NCI-H2171 treated with DMSO at 0.1 percent for 48 hours (cell line): ENCODE results near the gene DGKG.

Experiments used
- DNase-seq: peaks from one replicate; lab custom pipeline; 2025; lab: John Stamatoyannopoulos, UW

DGKG gene

DNA sequence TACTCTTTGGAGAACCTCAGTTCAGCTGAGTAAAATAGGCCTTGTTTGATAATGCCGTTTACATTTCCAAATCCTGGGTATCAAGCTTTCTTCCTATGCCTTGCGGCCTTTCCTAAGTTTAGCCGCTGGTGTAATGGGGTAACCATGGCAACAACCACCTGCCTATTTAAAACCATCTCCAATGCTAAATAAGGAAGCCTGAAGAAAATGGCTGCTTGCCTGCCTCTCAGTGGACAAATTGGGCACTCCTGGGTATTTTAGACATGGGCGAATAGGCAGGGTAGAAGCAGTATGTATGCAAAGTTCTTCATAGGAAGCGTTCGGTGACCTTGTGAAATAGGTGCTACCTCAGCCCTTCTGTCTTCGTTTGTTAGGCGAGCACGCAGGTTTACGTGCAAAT, 122.7 kb downstream of the DGKG start:
- no peak for DNase-seq

DNA sequence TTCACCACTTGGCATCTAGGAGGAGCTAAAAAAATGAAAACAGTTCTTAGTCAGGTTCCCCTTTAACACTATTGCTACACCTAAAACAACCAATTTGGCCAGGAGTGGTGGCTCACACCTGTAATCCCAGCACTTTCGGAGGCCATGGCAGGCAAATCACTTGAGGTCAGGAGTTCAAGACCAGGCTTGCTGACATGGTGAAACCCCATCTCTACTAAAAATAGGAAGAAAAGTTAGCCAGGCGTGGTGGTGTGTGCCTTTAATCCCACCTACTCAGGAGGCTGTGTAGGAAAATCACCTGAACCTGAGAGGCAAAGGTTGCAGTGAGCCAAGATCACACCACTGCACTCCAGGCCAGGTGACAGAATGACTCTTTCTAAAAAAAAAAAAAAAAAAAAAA, 124.1 kb downstream of the DGKG start:
- DNase-seq, result no peak

DNA sequence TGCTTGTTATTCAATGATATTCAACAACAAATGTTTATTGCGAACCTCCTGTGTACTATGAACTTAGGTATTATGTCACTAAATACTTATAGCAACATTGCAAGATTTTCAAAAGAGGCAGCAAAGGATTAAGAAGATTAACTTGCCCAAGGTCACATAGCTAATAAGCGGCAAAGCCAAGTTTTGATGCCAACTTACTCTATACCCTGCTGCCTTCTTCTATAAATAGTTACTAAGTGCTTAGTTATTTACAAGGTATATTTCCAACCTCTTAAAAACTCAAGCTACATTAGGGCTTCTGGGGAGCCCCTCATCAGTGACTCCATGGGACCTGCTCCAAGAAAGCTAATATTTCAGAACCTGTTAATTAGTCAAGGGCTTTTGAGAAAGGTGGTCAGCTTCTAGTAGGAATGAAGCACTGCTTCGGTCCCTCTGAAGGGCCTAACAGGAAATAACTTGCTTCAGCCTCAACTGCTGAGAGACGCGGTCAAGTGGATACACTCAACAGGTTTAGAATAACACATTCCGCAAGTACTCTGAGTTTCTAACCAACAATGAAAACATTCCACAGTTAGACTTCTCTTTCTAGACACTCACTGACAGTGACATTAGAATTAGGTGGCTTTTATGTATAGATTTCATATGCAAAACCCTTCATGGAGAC, 125.5 kb downstream of the DGKG start:
- no peak for DNase-seq

DNA sequence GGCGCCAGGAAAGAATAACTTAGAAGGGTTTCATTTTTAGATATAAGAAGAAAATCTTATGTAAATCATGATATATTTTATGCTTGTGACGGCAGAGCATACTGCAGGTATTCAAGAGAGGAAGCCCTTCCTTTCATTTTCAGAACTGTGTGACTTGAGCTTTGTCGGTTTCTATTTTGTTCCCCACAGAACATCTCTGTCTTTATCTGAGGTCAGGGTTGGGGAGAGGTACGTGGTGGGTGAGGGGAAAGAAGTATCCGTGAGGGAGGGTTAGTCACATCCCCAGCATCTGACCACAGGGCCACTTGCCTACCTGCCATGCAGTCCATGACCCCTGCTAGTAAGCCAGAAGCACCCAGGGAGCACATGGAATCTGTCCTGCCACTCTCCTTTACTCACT, 126.5 kb downstream of the DGKG start:
- no peak for DNase-seq

DNA sequence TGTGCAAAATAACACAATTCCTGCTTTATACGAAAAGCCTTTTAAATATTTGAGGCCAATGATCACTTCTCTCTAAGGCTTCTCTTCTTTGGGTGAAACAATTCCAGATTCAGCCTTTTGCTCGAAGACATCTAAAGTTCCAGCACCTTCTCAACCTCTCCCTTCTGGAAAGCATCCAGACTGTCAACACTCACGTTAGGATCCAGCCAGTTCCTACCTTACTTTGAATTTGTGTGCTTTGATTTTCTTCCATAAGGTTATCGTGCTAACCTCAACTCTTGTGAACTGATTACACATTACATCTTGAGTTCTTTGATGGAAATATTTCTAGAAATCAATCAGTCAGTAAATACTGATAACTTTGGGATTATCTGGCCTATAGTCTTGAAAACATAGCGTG, 127.9 kb downstream of the DGKG start:
- no peak for DNase-seq

DNA sequence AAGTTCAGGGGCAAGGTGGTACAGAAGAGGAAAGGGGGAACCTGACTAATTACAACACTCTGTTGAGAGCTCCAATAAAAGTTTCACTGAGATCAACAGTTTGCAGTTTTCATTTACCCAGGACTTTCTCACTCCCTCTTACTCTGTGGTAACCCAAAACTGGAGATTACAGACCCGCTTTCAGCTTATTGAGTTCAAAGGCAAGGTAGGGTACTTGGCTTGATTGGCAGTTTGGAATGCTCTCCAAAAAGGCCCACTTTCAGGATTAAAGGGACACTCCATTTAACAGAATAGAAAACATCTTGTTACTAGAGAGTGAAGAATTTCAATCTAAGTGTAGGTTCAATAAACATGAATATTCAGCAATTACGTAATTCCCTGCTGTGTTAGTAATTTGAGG, 135.6 kb downstream of the DGKG start:
- DNase-seq, result no peak

DNA sequence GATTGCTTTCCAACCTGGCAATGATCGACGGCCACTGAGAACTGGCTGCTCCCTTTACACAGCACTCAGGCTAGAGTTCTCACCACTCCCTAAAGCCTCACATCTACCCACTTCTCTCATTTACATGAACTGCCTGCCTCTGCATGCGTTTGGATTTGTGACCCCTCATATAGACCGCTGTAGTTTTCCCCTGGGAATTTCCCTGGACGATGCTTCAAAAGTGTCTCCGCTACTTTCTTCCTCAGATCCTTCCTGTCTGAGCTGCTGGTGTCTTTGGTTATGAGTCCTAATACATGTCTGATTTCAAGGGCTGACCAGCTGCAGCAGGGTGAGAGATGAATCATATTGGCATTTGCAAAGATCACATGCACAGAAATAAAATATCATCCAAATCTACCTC, 136.4 kb downstream of the DGKG start:
- DNase-seq, result no peak

DNA sequence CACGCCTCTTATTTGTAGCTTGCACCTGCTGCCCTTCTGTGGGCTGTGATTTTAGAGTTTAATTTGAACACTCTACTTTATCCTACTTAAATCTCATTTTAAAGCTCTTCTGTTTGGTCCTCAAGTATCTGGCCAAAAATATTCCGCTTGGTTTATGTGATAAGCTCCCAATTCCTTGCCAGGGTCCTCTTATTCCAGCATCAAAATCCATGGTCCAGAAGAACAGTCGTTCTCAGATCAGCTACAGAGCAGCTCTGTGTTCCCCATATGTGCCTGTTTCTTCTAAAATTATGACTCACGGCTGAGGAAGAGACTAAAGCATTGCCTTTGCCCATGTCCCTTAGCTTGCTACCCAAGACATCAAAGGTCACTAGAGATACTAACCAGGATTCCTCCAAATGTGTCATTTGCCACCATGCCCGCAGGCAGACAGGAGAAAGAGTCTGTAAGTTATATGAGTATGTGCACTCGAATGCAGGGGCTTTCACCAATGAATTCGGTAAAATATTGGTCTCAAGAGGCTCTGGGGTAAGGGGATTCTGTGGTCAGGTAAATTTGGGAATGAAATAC, 137.9 kb downstream of the DGKG start:
- DNase-seq, result no peak

DNA sequence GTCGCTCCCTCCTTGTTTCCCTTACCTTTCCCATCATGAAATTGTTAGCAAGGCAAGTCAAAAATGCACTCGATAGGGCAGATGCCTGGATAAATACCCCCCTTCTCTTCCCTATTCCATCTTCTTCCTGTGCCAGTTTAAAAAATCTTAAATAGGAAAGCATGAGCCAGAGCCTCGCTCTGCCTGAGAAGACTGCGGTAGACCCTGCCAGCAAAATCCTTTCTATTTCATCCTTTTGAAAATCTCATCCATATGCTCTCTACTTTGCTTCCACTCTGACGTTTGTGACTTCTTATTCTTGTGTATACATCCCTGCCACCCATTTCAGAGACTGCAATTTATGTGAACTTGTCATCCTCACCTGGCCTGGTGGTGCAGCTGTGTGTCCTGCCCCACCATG, 138.6 kb downstream of the DGKG start:
- no peak for DNase-seq

DNA sequence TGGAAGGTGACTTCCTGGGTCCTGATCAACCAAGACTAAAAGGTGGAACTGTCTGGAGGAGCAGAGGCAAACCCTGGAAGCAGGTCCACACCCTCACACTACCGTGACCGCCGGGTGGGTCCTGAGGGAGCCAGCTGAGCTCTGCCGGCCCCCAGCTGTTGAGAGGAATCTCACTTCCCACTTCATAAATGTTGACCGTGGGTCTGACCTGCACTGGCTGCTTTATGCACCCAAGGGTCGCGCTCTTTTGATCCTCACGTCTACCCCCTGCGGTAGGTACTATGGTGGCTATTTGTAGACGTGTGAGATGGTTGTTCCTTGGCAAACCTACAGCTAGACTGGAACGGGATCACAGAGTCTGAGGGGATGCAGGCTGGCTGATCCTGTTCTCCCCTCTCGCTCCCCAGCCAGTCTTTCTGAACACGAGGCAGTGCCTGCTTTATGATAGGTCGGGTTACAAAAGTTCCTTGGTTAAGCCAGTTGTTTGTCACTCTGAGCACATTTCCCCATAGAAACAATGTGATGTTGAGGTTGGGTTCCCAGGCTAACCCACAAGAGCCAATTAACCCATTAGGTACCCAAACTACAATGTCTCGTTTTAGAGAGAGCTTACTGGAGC, 140.2 kb downstream of the DGKG start:
- DNase-seq, result no peak

DNA sequence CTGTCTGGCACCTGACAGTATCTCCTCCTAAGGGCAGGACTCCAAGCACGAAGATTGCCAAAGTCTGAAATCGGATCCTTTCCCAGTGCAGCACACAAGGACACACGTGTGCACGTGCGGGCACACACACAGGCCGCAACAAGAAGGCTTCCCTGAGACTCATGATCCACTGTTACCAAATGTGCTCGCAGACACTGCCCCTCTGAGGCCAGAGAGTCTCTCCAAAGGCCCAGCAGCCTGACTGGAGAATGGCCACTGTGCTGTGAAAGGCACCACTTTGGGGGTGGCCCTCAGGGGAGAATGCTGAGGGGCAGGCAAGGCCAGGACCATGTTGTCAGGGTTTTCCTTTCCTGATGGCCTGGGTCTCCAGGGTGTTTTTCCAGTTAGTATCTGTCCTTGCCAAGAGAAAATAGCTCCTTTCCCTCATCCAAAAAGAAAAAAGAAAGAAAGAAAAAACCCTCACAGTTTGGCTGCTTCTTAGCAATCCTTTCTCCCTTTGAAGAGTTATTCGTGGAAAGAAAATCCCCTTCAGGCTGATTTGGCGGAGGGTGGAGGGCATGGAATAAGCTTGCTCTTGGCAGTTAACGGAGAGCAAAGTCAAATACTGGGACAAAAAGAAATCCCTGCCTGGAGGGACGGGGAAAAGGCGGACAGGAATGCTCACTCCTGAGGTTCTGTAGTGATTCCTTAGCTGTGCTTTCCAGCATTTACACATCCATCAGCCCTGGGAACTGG, 141.0 kb downstream of the DGKG start:
- no peak for DNase-seq

DNA sequence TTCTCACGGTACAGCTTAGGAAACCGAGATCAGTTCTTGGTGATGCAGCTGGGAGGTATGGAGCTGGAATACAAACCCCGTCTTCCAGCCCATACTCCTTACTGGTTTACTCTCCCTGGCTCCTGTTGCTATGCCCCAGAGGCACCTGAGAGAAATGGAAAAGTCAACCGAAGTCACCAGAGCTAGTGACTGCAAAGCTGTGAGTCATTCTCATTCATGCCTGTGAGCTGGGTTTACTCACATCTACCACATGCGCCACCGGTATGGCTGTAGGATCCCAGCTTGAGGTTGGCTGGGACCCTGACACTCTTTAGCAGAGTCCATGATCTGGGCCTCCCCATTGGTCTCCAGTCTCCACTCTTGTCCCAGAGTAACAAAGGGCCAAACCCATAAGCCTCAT, 141.7 kb downstream of the DGKG start:
- no peak for DNase-seq

DNA sequence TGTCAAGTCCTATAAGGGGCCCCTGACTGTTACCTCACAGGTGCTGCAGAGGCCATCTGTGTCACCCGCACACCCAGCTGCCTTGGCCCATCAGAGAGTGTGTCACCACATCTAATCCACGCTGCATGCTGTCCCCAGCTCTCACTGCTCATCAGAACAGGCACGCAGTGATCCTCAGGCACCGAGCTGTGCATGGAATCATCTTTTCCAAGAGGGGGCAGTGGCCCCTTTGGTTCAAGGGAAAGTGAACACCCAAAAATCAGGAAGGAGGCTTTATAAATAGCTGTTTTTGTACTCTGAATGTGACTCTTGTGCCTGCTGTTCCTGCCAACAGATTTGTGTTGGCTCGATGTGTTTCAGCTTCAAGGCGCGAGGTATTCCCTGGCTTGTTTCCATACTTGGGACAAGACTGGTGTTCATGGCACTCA, 142.8 kb downstream of the DGKG start:
- DNase-seq, result no peak

DNA sequence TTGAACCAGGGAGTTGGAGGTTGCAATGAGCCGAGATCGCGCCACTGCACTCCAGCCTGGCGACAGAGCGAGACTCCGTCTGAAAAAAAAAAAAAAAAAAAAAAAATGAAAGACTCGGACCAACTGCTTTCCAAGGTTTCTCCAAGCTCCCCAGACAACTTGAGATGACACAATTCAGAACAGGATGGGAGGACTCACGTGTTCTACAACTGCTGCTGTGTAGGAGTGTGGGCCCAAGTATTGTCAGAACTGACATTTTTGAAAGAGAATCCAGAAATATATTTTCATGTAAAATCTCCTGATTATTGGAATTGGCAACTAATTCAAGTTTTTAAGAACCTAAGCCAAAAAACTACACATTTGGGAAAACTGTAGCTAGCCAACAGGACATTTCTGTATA, 143.6 kb downstream of the DGKG start:
- no peak for DNase-seq

DNA sequence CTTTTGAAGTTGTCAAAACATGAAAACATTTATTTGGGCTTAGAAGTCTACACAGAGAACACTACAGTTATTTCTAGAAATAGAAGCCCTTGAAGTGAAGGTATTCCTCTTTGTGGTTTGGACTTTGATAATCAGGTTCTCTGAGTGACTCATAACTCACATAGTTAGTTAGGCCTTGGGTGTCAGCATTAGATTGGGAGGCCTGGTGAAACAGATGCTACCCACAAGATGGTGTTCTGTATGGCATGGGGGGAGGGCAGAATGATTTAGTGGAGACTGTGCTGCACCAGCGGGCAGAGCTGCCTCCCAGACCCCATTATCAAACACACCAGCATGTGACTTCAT, 144.2 kb downstream of the DGKG start:
- DNase-seq, result no peak

DNA sequence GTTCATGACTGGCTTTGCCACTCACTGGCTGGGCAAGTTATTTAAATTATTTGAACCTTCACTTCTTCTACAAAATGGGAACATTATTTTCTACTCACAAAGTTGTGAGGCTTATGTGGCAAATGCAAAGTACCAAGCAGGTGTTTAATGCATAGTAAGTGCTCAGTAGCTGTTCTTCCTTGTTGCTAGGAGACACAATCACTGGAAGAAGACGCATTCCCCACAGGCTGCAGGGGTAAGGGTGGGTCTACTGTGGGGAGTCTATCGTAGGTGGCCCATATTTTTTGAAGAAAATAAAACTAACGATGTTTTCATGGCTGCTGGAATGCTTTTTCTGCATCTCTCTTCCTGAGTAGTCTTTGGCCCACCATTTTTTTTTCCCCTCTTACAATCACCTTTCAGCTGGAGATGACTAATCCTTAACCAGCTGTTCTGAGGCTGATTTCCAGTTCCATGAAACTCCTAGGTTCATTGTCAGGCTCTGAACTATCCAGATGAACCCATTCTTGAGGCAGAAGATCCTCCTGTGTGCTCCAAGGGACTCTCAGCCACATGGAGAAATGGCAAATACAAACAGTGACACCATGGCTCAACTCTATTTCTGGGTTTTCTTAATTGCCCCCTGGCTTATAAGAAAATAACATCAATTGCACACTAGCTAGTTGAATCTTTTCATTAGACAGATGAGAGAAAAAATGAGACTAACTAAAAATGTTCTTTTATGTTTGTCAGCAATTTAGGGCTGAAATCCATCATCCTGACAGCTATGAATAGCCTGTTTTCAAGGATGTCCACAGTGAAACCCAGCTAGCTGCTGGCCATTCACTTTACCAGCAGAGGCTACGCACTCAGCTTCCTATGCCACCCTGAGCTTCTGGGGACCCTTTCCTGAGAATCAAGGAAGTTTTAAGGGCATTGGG, 144.9 kb downstream of the DGKG start:
- no peak for DNase-seq

DNA sequence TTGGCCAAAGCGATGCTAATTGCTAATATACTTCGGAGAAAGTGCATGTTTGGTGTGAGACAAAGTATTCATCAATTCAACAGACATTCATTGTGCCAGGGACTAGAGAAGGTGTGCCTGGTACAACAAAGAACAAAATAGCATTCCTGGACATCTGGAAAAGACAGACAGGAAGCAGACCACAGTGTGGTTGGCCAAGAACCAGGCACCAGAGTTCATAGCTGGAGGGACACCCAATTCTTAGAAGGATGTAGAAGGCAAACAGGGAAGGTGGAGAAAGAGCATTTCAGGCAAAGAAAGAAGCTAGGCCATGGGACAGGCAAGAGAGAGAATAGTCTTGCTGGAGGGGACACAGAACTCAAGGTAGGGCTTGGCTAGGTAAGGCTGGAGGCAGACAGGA, 147.4 kb downstream of the DGKG start:
- DNase-seq, result no peak

DNA sequence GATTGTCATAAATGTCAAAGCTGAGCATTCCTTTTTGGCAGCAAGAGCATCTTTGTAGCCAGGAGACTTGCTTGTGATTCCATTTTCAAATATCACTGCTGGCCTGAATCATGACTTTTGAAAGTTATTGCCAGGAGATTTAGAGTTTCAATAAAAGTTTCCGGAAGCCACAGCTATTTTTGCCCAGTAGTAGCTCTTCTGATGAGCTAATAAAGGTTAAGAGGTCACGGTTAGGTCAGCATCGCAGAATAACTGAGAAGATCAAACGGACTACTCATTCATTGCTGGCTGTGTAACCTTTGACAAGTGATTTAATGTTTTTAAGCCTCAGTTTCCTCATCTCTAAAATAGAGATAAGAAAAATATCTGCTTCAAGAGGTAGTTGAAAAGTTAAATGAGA, 148.1 kb downstream of the DGKG start:
- DNase-seq, result no peak

DNA sequence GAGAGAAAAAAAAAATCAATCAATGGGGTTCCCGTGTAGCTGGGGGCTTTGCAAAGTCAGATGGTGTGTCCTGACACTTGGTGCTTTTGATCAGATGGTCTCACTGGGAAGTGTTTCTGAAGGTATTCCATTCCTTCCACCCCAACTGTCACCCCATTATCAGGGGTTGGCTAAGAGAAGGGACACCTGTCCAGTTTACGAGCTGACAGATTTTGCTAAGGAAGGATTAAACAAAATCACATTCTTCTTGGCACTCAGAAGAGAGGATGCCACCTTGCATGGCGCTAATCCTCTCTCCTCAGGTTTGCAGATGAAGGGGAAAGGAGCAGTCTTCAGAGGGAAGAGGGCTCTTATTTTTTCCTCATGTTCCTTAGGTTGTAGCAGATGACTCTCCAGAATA, 149.4 kb downstream of the DGKG start:
- DNase-seq, result no peak

DNA sequence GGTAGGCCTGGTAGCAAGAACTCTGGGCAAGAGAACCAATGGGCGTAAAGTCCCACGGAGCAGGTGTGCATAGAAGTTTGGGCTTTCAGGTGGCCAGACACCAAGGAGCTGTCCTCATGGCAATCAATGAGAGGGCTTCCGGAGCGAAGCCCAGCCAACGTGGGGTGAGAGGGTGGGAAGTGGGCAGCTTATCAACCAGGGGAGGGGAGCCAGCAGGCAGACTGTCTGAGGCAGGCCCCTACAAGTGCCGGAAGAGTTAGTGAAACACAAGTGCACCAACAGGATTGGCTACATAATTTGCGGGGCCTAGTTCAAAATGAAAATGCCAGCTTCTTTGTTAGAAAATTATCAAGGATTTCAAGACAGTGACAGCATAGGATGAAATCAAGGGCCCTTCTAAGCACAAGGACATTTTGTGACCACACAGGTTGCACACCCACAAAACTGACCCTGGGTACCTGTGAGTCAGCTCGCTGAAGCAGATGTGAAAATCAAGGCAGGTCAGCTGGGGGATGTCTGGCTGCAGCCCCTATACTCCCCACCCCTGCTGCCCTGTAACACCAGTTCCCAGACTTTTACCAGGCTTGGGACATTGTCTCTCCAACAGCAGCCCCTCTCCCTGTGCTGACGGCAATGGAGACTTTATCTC, 151.1 kb downstream of the DGKG start:
- DNase-seq, result no peak

DNA sequence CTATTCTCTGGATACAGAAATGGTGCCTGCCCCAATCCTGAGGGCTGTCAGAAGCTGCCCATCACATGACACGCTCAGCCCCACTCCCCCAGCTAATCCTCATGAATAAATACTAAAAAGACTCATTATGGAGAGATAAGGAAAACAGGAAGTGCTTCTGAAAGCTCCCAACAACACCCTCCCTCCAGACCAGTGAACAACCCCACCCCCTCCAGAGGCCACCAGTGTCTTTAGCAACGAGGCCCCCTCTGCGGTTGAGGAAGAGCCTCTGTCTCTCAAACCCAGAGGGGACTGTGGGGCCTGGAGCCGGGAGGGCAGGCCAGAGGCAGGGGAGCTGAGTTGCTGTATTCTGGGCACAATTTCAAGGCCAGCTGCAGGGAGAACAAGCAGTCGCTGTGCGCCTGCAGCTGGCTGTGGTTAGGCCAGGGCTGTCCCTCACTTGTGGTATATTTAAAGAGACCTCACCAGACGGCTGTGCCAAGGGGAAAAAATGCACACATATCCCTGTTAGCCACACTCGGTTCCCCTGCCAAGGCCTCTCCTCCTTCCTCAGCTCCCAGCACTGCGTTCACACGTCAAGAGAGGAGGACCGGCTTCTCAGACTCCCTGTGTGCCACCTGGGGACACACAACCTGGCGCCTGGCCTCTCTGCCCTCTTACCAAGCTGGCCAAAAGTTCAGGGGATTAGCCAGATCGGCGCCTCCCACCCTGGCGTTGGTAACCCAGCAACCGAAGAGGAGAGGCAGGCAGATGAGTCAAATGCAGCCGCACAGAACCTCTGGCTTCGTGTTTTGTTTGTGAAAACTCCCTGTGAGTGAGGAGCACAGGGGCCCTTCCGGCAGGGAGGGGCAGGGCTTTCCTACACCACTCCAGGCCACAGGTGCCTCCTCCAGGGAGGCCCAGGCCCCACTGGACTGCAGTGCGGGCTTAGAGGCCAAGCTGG, 152.0 kb downstream of the DGKG start:
- DNase-seq, result no peak
